AML-193 (cell line): ENCODE results near the gene CDC123.
"Not testable (repeated sequence)": the region's sequence is repeated elsewhere in the genome, so short reads cannot be mapped to it uniquely, and the experiment has no call there.

Source experiments
- DNase-seq, 2 experiments: peaks; one replicate each; lab custom pipeline; 2025; lab: John Stamatoyannopoulos, UW

Gene CDC123

GRCh38 chr10:12195603-12196506, at the start of gene CDC123, which contains the start of gene NUDT5:
TSS of gene CDC123 (plus strand) at chr10:12196188. CDS start at chr10:12196246, 58 bp downstream.
TSS of gene NUDT5 (minus strand) at chr10:12195891. CDS start at chr10:12186291, 9,600 bp downstream.
- peak; percentile 86 to 92 for DNase-seq

DNA sequence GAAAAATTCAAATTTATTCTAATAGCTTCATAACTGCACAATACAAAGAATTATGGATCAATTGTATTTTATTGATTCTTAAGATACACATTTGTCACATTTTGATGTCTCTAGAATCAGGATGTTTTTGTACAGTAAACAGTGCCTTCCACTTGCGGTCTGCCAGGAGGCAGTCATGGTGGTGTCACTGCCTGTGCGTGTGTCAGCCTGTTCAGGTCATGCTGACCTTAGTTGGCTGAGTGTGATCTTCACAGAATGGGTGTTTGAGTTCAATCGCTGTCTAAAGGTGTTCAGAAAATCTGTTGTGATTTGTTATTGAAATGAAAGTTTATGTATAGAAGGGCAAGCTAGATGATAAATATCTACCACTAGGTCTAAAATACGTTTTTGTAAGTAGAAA, 45.8 kb upstream of the CDC123 start:
- DNase-seq, result no peak

- DNase-seq, result no peak
Measured at GRCh38 chr10:12154516-12154915, 41.5 kb upstream of the CDC123 start.

- DNase-seq, result no peak
Measured at GRCh38 chr10:12156367-12157123, 39.4 kb upstream of the CDC123 start.

DNA sequence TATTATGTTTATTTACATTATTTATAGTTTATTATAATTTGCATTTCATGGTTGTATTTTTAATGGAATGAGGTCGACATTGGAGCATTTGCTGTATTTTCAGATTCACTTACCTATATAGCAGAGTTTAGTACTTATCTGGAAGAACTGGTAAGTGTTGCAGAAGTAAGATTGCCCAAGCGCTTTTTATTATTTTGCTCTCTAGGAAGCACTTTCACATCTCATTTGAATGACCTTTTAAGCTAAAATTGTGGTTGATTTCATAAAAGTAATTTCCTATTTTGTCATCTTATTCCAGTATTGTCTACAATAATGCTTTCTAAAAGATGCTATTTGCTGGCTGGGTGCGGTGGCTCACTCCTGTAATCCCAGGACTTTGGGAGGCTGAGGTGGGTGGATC, 37.9 kb upstream of the CDC123 start:
- peak; percentile 66 to 76 for DNase-seq

GRCh38 chr10:12160664-12161063, 35.3 kb upstream of the CDC123 start:
- no peak for DNase-seq

GRCh38 chr10:12162927-12163326, 33.1 kb upstream of the CDC123 start:
- no peak for DNase-seq

DNA sequence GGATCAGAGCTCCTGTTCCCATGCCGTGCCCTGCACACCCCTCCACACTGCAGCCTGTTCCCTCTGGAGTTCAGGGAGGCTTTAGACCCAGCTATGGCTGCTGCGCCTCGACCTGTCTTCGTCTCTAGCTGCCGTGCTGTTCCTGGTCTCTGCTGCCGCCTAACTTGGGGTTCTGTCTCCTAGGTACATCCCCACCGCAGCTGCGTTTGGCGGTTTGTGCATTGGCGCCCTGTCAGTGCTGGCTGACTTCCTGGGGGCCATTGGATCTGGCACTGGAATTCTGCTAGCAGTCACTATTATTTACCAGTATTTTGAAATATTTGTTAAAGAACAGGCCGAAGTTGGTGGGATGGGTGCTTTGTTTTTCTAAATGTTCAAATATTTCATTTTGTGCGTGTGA, 31.9 kb upstream of the CDC123 start:
- no peak for DNase-seq

DNA sequence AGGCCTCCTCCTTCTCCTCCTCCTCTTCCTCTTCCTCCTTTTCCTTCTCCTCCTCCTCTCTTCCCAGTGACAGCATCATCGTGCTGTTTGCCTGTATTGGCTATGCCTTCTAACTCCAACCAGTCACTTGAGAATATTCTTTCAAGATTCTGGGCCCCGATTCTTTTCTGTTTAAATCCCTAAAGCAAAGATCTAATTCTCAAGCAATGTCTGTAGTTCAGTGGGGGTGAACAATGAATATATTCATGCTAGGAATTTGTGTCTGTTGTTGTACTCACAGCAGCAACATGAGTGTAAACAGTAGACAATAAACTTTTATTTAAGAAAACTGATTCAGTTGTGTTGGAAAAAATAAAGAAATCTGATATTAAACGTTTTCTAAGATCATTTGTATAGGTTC, 31.0 kb upstream of the CDC123 start:
- DNase-seq, result no peak

GRCh38 chr10:12165999-12166775, 29.8 kb upstream of the CDC123 start:
- DNase-seq, result no peak

- not testable (repeated sequence) for DNase-seq
Measured at GRCh38 chr10:12171512-12171911, 24.5 kb upstream of the CDC123 start.

- DNase-seq, result no peak
Measured at GRCh38 chr10:12177642-12178041, 18.3 kb upstream of the CDC123 start.

GRCh38 chr10:12179606-12180170, 16.3 kb upstream of the CDC123 start:
- DNase-seq, result peak; percentile 61 to 71

GRCh38 chr10:12180221-12180974, 15.6 kb upstream of the CDC123 start:
- DNase-seq, result no peak

- DNase-seq, result peak; percentile 98
Measured at GRCh38 chr10:12181065-12181775, 14.8 kb upstream of the CDC123 start.

DNA sequence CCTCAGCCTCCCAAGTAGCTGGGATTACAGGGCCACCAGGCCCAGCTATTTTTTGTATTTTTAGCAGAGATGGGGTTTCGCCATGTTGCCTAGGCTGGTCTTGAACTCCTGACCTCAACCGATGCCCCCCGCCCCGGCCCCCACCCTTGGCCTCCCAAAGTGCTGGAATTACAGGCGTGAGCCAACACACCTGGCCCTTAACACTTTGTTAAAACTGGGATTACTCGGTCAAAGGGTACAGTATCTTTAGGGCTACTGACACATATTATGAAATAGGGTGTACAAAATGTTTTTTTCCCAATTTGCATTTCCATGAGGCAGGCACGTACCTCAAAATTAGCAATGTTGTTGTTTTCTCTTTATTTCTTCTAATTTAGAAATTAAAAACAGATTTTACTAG, 11.8 kb upstream of the CDC123 start:
- no peak for DNase-seq

DNA sequence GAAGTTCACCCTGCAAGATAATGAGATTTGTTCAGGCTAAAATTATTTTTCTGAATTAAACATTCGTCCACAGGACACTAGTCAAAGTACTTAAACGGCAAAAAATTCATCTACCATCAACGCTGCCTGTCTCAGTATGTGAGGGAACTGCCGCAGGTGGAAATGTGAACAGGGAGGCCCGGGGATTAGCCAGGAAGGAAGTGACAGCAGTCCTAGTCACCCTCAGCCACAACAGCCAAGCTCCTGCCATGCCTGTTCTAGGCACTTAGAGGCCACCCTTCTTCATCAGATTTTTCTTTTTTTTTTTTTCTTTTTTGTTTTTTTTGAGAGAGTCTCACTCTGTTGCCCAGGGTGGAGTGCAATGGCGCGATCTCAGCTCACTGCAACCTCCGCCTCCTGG, 9.7 kb upstream of the CDC123 start:
- DNase-seq, result peak in 1 of 2 experiments; percentile 47

- DNase-seq, result no peak
Measured at GRCh38 chr10:12187321-12187905, 8.6 kb upstream of the CDC123 start.

- no peak for DNase-seq
Measured at GRCh38 chr10:12188656-12189055, 7.3 kb upstream of the CDC123 start.

DNA sequence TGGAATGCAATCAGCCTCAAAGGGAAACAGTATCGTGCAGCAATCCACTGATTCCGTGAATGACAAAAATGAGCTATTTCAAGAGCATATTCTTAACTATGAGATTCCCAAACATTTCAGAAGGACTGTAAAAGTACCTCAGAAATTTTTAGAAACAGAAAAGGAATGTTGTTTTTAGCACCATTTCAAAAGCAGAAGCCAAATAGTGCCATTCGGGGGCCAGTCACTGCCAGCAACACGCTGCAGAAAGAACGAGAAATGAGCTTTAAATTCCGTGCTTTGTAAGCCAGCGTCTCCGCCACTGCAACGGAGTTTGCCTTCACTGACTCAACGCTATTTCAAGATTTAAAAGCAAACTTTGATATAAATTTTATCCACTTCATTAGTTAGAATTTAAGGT, 6.6 kb upstream of the CDC123 start:
- DNase-seq, result no peak
